Stimulated activated CD8-positive, alpha-beta memory T cell treated with anti-CD3 and anti-CD28 coated beads, Interleukin-12 subunit alpha, Interleukin-12 subunit beta, amount 100 ng/mL, for 1 hour (primary cell): Measurements from ENCODE around the gene CLHC1.
"Not testable (repeated sequence)": the region's sequence is repeated elsewhere in the genome, so short reads cannot be mapped to it uniquely, and the experiment has no call there.

Experiments
- DNase-seq: peaks from one replicate; pipeline ENCODE4 v3.0.0-alpha.2; 2020; ENCODE audit warnings: low read depth

The CLHC1 gene

DNA sequence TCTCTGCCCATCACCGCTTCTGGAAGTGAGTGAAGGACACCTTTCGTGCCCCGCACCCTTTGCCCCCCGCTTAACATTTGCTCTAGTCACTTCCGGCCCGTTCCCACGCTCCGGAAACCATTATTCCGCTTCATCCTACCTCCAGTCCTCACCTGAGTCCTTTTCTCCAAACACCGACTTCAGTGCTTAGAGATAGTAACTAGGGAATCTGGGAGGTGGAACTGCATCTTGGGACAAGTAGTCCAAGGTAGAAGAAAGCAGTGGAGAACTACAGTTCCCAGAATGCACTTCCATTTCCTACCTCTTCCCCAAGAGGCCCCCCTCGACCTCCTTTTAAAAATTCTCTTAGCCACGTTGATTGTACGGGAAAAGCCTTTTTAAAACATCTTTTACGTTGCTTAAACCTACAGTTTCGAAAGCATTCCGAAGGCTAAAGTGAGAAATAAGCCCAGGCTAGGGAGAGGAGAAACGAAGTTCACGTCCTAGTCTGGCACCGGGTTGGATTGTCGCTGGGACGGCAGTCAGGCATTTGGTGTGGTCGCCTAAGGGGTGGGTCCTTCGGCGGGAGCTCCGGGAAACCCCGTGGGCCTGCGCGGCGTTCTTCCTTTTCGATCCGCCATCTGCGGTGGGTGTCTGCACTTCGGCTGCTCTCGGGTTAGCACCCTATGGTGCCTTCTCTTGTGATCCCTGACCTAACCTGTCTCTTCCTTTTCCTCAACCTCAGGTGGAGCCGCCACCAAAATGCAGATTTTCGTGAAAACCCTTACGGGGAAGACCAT, at the start of gene CLHC1, which contains the start of gene RPS27A:
Gene CLHC1 (minus strand): TSS at position 210 of the 779 bp plus-strand sequence. CDS start 9,882 bp downstream, outside the sequence.
Gene RPS27A (plus strand): TSS at position 605 of the 779 bp plus-strand sequence. CDS start 137 bp downstream, at position 742.
- DNase-seq = peak; percentile 88

DNA sequence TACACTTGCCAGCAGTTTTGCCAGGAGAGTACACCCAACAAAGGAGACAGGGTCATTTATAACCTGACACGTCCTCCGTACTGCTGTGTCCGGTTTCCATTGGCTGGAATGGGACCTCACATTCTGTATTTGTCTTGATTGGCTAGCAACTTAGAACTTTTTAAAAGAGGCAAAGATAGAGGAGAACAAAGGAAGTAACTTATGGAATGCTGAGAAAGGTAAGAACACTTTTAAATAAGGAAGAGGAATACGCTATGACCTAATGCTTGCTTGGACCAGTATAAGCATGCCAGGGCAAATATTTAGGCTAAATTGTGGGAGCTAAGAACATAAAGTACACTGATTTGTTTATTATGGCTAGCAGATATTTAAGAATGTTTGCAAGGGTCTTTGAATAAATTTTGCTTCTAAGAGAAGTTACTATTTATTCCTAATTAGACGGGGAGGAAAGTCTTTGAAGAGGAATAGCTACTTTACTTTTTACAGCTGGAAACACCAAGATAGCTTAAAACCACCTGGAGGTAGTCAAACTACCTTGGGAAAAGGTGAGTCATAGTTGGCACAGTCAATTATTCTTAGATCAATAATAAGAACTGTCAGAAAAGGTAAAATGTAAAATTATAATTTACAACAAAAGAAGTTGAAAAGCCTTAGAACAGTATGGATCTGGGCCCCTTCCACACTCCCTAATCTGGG, 48.9 kb upstream of the CLHC1 start:
- DNase-seq = not testable (repeated sequence)

DNA sequence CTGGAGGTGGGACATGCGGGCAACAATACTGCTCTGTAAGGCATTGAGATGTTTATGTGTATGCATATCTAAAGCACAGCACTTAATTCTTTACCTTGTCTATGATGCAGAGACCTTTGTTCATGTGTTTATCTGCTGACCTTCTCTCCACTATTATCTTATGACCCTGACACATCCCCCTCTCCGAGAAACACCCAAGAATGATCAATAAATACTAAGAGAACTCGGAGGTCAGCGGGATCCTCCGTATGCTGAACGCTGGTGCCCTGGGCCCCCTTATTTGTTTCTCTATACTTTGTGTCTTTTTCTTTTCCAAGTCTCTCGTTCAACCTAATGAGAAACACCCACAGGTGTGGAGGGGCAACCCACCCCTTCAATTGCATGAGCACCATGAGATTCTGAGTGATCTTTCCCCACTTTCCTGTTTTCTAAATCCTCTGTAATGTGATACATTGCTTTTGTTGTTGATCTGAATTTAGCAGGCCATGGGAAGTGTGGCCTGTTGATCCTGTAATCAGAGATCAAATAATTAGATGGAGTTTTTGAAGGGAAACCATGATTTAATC, 47.8 kb upstream of the CLHC1 start:
- not testable (repeated sequence) for DNase-seq

DNA sequence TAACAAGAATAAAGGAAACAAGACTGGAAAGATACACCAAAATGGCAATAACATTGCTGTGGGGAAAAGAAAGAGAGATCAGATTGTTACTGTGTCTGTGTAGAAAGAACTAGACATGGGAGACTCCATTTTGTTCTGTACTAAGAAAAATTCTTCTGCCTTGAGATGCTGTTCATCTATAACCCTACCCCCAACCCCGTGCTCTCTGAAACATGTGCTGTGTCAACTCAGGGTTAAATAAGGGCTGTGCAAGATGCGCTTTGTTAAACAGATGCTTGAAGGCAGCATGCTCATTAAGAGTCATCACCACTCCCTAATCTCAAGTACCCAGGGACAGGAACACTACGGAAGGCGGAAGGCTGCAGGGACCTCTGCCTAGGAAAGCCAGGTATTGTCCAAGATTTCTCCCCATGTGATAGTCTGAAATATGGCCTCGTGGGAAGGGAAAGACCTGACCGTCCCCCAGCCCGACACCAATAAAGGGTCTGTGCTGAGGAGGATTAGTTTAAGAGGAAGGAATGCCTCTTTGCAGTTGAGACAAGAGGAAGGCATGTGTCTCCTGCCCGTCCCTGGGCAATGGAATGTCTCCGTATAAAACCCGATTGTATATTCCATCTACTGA, 47.2 kb upstream of the CLHC1 start:
- not testable (repeated sequence) for DNase-seq

DNA sequence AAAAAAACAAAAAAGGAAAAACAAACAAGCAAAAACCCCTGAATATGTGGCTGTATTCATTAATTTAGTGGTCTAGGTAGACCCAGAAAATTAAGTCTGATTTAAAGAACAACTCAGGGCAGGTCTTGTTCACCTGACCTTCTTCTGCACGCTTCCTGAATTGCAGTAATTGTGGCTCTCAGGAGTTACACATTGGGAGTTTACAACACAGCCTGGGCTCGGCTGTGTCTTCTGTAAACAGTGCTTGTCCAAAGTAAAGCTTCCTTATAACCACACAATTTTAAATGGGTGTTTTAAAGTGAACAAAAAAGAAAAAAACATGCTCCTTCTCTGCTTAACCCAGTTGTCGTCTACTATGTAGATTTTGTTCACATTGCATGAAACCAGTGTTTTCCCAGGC, 45.2 kb upstream of the CLHC1 start:
- DNase-seq = no peak

DNA sequence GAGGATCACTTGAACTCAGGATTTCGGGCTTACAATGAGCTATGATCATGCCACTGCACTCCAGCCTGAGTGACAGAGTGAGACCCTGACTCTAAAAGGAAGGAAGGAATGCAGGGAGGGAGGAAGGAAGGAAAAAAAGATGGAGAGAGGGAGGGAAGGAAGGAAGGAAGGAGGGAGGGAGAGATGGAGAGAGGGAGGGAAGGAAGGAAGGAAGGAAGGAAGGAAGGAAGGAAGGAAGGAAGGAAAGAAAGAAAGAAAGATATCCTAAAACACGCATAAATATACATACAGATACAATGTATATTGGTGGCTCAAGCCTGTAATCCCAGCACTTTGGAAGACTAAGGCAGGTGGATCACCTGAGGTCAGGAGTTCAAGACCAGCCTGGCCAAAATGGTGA, 42.3 kb upstream of the CLHC1 start:
- DNase-seq = not testable (repeated sequence)

DNA sequence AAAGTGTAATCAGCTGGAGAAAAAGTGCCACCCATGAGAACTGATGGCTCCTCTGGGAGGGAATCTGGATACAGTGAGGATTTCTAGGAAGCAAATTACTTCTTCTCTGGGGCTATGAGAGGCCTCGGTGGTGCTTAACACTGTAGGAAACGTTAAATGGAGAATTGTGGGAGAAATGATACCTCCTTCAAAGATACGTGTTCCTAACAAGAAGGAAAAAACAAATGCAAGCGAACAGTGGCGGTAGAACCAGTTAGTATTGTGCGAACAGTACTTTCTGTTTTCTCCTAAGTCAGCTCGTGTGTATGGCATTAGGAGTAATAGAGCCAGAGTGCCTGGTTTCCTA, 37.5 kb upstream of the CLHC1 start:
- DNase-seq = no peak

DNA sequence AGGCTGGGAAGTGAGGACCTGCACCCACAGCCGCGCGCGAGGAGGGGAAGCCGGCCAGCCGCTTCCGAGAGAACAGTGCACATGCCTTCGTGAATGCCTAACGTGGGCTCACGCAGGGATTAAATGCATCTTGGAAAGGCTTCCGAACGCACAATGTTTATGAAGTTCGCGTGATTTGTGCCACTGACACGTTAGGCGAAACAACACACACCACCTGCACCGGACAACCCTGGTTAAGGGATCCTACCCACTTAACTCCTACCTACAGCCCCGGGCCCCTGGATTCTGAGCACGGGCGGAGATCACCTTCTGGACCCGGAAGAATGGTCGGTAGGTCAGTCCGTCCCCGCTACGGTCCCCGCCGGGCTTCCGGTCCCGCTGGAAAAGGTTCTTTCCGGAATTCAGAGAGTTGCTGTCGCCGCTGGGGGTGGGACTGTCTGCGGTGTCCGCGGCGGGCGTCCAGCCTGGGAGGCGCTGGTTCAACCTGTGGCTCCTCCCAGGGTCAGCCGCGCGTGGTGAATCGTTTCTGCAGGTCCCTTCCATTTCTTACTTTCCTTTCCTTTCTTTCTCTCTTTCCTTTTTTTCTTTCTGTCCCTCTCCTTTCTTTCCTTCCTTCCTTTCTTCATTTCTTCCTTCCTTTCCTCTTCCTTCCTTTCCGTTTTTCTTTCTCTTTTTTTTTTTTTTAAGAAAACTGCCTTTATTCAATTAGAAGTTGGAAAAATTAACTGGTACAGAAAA, 37.0 kb upstream of the CLHC1 start, which contains the start of gene MTIF2:
Gene MTIF2 (minus strand): TSS at position 325 of the 738 bp plus-strand sequence. CDS start 5,373 bp downstream, outside the sequence.
- peak; percentile 80 for DNase-seq

DNA sequence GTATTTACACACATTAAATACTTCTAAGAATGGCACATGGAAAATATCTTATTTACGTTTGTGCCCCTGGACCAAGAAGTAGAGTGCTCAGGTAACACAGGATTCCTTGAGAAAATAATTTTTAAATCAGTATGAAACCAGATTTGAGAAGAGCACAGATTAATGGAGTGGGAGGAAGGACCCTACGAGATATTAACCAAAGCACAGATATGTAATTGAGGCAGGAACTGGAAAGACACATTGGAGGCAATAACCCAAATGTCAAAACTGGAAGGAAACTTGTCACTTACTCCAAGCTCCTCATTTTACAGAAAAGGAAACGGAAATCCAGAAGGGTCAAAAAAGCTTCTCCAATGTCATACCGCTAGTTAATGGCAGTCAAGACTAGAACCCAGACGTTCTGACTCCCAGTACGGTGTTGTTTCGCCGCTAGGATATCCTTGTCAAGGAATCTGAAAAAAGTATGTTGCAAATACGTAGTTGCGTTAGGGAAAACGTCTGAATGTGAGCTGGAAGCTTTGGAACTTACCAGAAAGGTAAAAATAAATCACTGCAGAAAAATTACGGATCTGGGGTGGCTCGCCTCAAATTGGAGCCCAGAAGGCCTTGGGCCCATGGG, 36.3 kb upstream of the CLHC1 start:
- no peak for DNase-seq

DNA sequence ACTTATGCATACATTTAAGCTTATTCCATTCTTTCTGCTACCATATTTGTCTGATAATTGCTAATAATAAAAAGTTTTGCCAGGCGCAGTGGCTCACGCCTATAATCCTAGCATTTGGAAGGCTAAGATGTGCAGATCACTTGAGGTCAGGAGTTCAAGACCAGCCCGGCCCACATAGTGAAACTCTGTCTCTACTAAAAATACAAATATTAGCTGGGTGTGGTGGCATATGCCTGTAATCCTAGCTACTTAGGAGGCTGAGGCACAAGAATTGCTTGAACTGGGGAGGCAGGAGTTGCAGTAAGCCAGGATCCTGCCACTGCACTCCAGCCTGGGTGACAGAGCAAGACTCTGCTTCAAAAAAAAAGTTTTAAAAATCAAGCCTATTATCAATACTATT, 27.5 kb upstream of the CLHC1 start:
- DNase-seq = not testable (repeated sequence)

DNA sequence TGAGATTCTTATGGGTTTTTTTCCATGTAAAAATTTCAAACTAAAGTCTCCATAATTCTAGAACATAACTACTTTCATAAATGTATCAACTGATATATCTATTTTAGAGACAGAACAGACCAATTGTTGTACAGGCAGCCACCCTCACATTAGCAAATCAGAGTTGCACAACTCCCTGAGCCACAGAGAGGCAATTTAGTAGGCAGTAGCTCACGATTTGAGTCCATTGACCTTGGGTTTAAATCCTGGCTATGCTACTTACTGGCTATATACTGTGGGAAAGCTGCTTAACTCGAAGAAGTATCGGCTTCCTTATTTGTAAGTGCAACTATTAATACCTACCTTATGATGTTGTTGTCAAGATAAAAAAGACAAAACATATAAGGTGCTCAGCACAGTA, 20.7 kb upstream of the CLHC1 start:
- no peak for DNase-seq

DNA sequence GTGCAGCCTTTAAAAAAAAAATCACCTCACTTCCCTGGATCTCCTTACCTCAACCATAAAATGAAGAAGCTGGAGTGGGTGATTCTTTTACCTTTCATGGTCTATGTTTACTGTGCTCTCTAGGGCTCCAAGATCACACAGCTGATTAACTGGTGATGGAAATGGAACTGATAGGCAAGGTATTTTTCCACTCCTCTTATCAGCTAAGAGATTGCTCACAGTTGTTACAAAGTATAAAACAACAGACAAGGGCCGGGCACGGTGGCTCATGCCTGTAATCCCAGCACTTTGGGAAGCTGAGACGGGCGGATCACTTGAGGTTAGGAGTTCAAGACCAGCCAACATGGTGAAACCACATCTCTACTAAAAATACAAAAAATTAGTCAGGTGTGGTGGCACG, 14.9 kb upstream of the CLHC1 start:
- no peak for DNase-seq

DNA sequence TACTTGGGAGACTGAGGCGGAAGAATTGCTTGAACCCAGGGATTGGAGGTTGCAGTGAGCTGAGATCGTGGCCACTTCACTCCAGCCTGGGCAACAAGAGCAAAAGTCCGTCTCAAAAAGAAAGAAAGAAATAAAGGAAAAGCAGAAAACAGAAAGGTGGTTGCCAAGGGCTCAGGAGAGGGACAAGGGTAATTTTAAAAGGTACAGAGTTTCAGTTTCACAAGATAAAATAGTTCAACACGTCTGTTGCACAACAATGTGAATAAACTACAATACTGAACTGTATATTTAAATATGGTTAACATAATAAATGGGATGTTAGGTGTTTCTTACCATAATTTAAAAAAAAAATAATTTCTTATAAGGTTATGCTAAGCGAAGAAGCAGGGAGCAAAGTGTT, 13.3 kb upstream of the CLHC1 start:
- DNase-seq = no peak

DNA sequence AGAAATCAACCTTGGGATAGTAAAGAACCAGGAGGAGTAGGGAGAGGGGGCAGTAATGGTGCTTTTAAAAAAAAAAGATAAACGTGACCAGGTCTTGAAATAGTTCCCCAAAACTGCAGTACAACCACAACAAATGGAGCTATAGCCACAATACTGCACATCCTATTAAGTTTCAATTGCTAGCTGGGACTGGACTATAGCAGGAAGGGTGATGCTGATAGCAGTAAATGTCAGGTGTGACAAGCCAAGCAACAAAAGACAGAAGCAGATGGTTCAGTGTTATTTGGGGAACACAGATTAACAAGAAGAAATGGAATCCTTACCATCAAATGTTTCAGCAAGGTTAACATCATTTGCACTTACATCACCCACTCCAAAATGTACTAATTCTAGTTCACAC, 10.5 kb upstream of the CLHC1 start:
- DNase-seq = no peak

DNA sequence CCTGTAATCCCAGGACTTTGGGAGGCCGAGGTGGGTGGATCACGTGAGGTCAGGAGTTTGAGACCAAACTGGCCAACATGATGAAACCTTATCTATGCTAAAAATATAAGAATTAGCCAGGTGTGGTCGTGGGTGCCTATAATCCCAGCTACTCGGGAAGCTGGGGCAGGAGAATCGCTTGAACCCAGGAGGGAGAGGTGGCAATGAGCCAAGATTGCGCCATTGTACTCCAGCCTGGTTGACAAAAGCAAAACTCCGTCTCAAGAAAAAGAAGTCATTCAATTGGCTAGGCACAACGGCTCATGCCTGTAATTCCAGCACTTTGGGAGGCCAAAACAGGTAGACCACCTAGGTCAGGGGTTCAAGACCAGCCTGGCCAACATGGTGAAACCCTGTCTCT, 9.5 kb upstream of the CLHC1 start:
- DNase-seq = not testable (repeated sequence)

DNA sequence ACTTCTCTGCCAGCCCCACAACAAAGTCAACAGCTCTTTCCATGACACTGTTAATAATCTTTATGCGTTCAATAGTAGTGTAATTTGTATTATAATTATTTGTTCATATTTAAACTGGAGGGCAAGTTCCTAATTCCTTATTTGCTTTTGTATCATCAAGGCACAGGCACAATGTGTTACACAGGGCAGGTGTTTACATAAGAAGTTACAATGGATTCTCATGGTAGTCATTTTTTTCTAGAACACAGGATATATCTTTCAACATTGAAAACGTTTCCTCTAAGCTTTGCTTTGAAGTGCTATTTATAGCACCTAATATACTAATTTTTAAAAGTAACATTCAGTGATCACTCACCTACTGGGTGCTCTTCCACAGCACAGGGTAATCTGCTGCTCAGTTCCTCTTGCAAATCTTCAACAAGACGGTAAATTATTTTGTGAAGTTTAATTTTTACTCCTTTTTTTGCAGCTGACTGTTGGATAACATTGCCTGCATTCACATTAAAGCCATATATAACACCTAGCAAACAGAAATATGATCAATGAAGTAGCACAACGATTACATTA, 7.6 kb upstream of the CLHC1 start:
- no peak for DNase-seq

DNA sequence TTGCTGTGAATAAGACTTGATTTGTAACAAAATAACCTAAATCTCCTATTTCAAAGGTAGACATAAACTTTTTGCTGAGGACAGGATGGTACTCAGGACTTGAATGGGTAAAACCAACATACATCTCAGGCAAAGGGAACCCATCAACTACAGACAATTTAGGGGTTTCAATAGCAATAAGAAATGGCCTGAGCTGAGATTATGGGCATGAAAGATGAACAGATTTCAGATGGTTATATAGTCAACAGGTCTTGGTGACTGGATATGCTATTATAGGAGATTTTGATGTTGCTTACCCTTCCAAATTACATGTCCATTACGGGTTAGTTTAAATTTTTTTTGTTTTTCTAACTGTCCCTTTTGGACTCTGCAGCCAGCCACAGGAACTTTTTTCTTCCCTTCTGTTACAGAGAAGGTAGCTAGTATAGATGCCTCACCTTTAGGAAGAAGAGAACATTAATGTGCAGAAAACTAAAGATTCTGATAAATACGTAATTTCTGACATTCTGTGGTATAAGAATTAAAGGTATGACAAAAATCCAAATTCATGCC, 5.0 kb upstream of the CLHC1 start:
- no peak for DNase-seq

DNA sequence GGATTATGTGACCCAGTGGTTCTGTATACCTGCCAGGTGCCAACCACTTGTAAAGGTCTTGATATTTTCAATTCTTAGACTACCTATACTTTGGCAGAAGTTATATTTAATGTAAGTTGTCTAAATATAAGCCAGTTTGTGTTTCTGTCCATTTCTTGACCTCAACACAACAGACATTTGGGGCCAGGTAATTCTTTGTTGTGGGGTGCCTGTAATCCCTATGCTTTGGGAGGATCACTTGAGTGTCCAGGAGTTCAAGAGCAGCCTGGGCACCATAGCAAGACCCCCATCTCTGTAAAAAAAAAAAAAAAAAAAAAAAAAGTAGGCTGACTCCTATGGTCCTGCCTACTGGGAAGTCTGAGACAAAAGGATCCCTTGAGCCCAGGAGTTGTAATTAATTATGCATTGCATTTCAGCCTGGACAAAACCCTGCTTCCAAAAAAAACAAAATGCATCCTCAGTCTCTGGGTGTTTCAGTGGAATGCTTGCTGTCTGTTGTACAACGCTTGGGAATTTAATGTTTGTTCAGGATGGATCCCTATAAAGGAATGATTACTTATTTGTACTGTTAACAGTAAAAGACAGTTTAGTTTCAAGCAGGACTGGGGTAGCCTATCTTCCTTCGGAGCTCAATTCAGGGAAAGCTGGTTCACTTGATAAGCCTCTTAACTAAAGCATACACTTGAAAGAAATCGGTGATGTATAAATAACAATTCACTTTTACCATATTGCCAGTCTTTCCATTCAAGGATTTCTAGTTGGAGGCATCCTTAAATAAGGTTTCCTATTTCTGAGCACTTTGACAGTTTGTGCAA, 3.8 kb upstream of the CLHC1 start:
- no peak for DNase-seq

DNA sequence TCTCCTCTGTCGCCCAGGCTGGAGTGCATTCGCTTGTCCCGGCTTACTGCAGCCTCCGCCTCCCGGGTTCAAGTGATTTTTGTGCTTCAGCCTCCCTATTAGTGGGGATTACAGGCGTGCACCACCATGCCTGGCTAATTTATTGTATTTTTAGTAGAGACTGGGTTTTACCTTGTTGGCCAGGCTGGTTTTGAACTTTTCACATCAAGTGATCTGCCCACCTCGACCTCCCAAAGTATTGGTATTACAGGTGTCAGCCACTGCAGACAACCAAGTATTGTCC, 1.5 kb upstream of the CLHC1 start:
- DNase-seq = no peak
